ENCODE measurements around the gene SLC27A1.
"Not testable (repeated sequence)": the region's sequence is repeated elsewhere in the genome, so short reads cannot be mapped to it uniquely, and the experiment has no call there.

- not testable (repeated sequence) for TF ChIP-seq CTCF, POLR2A (IDR thresholded peaks at IDR 0.05)
These were observed 38.2 kb downstream of the SLC27A1 start for GRCh38 chr19:17508558-17508933.
